Activated CD4-positive, alpha-beta memory T cell treated with anti-CD3 and anti-CD28 coated beads, Interleukin-2, amount 10 ng/mL, durations not matched to agents 7 days and 5 days (primary cell): ENCODE measurements around the gene GPSM3. TPM values are rescaled to one million over a fixed set of nuclear protein-coding genes. Genes with fewer than 3 reads are reported as not detected.

Experiments
- CTCF ChIA-PET: fragments of 350-600 bp; sonication (Branson Sonifier 250); formaldehyde crosslinking; loops from one replicate; lab custom pipeline; 2021; ENCODE audit warnings: antibody characterized with exemption, inconsistent platforms; lab: Charles Lee
- POLR2A ChIA-PET: fragments of 350-600 bp; sonication (Branson Sonifier 250); formaldehyde crosslinking; loops from one replicate; lab custom pipeline; 2021; ENCODE audit warnings: antibody characterized with exemption; lab: Charles Lee
- DNase-seq: peaks from one replicate; pipeline ENCODE4 v3.0.0-alpha.2; 2020
- H3K27ac Mint-ChIP-seq: one replicate; pipeline ENCODE4 v1.8.0; 2021; ENCODE audit warnings: mild to moderate bottlenecking, mixed read lengths
- H3K27me3 Mint-ChIP-seq: one replicate; pipeline ENCODE4 v1.8.0; 2021; ENCODE audit warnings: mixed read lengths
- H3K36me3 Mint-ChIP-seq: one replicate; pipeline ENCODE4 v1.8.0; 2021; ENCODE audit warnings: low read depth, mixed read lengths
- H3K4me1 Mint-ChIP-seq: one replicate; pipeline ENCODE4 v1.8.0; 2021; ENCODE audit warnings: mixed read lengths
- H3K4me3 Mint-ChIP-seq: one replicate; pipeline ENCODE4 v1.8.0; 2021; ENCODE audit warnings: mild to moderate bottlenecking, mixed read lengths
- H3K9me3 Mint-ChIP-seq: one replicate; pipeline ENCODE4 v1.8.0; 2021; ENCODE audit warnings: mixed read lengths
- total RNA-seq, 2 experiments: library from RNA; stranded (reverse); gene quantifications; one replicate each; pipeline ENCODE4 v1.2.3, GENCODE V29; 2021

GPSM3 gene, protein sequence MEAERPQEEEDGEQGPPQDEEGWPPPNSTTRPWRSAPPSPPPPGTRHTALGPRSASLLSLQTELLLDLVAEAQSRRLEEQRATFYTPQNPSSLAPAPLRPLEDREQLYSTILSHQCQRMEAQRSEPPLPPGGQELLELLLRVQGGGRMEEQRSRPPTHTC
- total RNA-seq, result 100 to 1,000 TPM; 287 to 289 TPM

GRCh38 chr6:32192608-32193039, at the start of gene GPSM3:
GPSM3 (minus strand) TSS chr6:32192643; CDS start chr6:32192513, 130 bp downstream.
- ChIA-PET POLR2A (interaction anchor here (0.7 to 10.5 kb wide), 10 partner anchors 13 to 781 kb away, joined by 3 to 155 read pairs (median 5); partner anchors contain the start of genes AGPAT1, ATF6B, DXO and FKBPL), CTCF (interaction anchor here (0.6 to 1.2 kb wide), 3 partner anchors 13 to 233 kb away, joined by 3 to 8 read pairs (median 4); partner anchors contain the start of genes NELFE and SKIC2)
- peak within 1 kb of the TSS; percentile 100 for H3K4me3 Mint-ChIP-seq
- H3K27ac Mint-ChIP-seq, result peak within 1 kb of the TSS; percentile 99
- H3K36me3 Mint-ChIP-seq, result peaks cover 42% of the 10 kb centered on the region
- DNase-seq, result peak; percentile 69
- no peaks in the 10 kb centered on the region for H3K27me3 Mint-ChIP-seq
- no peaks in the 10 kb centered on the region for H3K9me3 Mint-ChIP-seq
- peaks cover 52% of the 10 kb centered on the region for H3K4me1 Mint-ChIP-seq

GRCh38 chr6:32240686-32241085, 48.2 kb upstream of the GPSM3 start:
- Mint-ChIP-seq H3K27ac (no peak overlapping the region), H3K4me1 (peaks cover 28% of the 10 kb centered on the region), H3K4me3 (no peak overlapping the region), H3K9me3 (no peaks in the 10 kb centered on the region), H3K36me3 (no peaks in the 10 kb centered on the region), H3K27me3 (peaks cover 21% of the 10 kb centered on the region)
- POLR2A ChIA-PET, result no interaction called here
- no peak for DNase-seq
- CTCF ChIA-PET, result interaction anchor here (0.6 to 1.0 kb wide), 2 partner anchors 13 to 112 kb away, joined by 3 to 4 read pairs; partner anchors contain the start of gene ATF6B

GRCh38 chr6:32239462-32239861, 47.0 kb upstream of the GPSM3 start:
- ChIA-PET CTCF (interaction anchor here (0.6 to 0.7 kb wide), 2 partner anchors 8 to 681 kb away, joined by 3 read pairs; no protein-coding TSS in a partner anchor), POLR2A (no interaction called here)
- H3K27ac Mint-ChIP-seq, result no peak overlapping the region

GRCh38 chr6:32234934-32235333, 42.5 kb upstream of the GPSM3 start:
- DNase-seq, result no peak
- POLR2A ChIA-PET, result no interaction called here
- CTCF ChIA-PET, result interaction anchor here (1.4 kb wide), 1 partner anchor 10 kb away, joined by 3 read pairs; no protein-coding TSS in a partner anchor

More at GRCh38 chr6:32239462-32239861, 47.0 kb upstream of the GPSM3 start:
- H3K4me3 Mint-ChIP-seq, result no peak overlapping the region
- DNase-seq, result no peak
- H3K36me3 Mint-ChIP-seq, result no peaks in the 10 kb centered on the region
- peaks cover 26% of the 10 kb centered on the region for H3K4me1 Mint-ChIP-seq
- no peaks in the 10 kb centered on the region for H3K9me3 Mint-ChIP-seq
- peaks cover 17% of the 10 kb centered on the region for H3K27me3 Mint-ChIP-seq

GRCh38 chr6:32226434-32226833, 34.0 kb upstream of the GPSM3 start:
- Mint-ChIP-seq H3K9me3 (no peaks in the 10 kb centered on the region), H3K4me1 (no peaks in the 10 kb centered on the region), H3K36me3 (no peaks in the 10 kb centered on the region), H3K4me3 (no peak overlapping the region), H3K27ac (no peak overlapping the region), H3K27me3 (no peaks in the 10 kb centered on the region)
- ChIA-PET POLR2A (no interaction called here), CTCF (no interaction called here)
- DNase-seq, result no peak

More at GRCh38 chr6:32234934-32235333, 42.5 kb upstream of the GPSM3 start:
- H3K9me3 Mint-ChIP-seq, result no peaks in the 10 kb centered on the region
- no peaks in the 10 kb centered on the region for H3K36me3 Mint-ChIP-seq
- peaks cover 4% of the 10 kb centered on the region for H3K27me3 Mint-ChIP-seq
- H3K27ac Mint-ChIP-seq, result no peak overlapping the region
- H3K4me1 Mint-ChIP-seq, result peaks cover 3% of the 10 kb centered on the region
- H3K4me3 Mint-ChIP-seq, result no peak overlapping the region

- POLR2A ChIA-PET, result no interaction called here
- Mint-ChIP-seq H3K4me3 (no peak overlapping the region), H3K27ac (no peak overlapping the region), H3K27me3 (no peaks in the 10 kb centered on the region), H3K4me1 (no peaks in the 10 kb centered on the region), H3K9me3 (no peaks in the 10 kb centered on the region), H3K36me3 (no peaks in the 10 kb centered on the region)
- DNase-seq, result no peak
- CTCF ChIA-PET, result no interaction called here
These were observed 32.3 kb upstream of the GPSM3 start for GRCh38 chr6:32224696-32225095.

DNA sequence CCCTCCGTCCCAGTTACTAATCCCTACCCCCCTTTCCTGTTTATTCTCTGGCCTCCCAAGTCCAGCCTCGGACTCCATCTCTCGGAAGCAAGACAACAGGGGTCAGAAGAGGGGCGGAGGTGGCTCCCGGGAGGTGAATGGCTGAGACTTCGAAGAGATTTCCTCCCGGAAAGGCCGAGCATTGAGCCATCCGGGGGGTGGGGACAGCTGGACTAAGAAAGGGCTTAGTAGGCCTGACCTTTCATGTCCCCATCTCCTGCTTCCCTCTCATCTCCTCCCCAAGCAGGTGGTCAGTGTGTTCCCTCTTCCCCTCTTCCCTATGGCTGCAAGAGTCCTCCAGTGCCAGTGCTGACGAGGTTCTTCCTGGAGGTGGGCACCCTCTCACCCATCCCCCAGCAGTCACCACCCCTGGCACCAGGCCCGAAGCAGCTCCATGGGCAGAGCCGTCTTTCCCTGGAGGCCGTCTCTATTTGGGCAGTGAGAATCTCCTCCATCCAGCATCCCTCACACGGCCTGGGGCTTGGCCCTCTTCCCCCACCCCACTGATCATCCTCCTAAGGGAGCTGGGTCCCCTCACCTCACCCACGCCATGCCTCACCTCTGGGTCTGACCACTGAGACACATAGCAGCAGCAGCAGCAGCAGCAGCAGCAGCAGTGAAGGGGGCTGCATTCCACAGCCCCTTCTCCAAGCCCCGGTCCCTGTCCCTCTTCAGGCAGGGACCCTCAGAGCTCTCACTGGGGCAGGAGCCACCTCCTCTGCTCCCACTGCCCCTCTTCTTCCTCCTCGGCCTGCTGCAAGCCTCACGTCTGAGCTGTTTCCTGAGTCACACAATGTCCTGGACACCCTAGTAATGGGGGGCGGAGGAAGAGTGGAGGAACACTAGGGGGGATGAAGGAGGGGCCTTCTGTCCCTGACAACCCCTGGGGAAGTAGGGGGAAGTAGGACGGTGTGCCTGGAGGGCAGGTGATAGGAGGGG, 31.1 kb upstream of the GPSM3 start, which contains the start of gene NOTCH4:
Gene NOTCH4, minus strand, starts transcription at position 810 of the 978 bp plus-strand sequence. Its CDS starts 139 bp downstream, at position 671.
- DNase-seq, result no peak
- ChIA-PET CTCF (no interaction called here), POLR2A (no interaction called here)
- Mint-ChIP-seq H3K27ac (no peak within 1 kb of the TSS), H3K27me3 (no peaks in the 10 kb centered on the region), H3K4me1 (no peaks in the 10 kb centered on the region), H3K4me3 (no peak within 1 kb of the TSS), H3K9me3 (no peaks in the 10 kb centered on the region), H3K36me3 (no peaks in the 10 kb centered on the region)

DNA sequence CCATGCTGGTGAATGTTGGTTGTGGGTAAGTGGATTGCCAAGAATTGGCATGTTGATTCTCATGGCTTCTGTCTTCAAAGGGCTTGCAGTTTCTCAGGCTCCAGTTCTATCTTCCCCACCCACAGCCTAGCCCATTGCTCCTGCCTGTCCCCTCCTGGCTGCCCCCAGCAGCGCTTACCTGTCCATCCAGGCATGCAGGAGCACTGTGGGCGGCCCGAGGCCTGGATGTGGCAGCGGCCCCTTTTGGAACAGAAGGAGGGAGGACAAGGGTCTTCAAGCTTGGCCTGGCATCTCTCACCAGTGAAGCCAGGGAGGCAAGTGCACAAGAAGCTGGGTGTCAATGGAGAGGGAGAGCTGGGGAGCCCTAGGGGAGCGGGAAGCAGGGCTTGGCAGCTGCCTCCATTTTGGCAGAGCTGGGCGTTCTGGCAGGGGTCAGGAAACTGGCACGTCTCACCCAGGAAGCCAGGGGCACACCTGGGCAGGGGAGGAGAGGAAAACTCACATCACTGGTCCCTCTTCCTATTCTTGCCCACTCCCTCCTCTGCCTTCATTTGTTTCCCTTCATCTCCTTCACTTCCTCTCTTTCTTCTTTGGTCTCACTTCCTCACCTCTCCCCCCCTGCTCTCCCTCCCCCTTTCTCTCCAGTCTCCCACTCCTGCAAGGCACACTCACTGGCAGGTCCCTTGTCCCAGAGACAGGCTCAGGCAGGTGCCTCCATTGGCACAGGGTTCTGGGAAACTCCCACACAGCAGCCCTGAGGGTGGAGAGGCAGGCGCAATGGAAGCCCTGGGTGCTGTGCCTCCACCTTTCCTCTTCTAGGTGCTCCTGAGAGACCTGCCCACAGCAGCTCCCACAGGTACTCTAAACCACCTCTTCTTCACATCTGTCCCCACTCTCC, 30.1 kb upstream of the GPSM3 start:
- no peak overlapping the region for H3K27ac Mint-ChIP-seq
- peaks cover 2% of the 10 kb centered on the region for H3K27me3 Mint-ChIP-seq
- ChIA-PET POLR2A (no interaction called here), CTCF (interaction anchor here (0.6 kb wide), 1 partner anchor 83 kb away, joined by 3 read pairs; no protein-coding TSS in a partner anchor)
- DNase-seq, result no peak
- no peaks in the 10 kb centered on the region for H3K9me3 Mint-ChIP-seq
- no peaks in the 10 kb centered on the region for H3K4me1 Mint-ChIP-seq
- no peaks in the 10 kb centered on the region for H3K36me3 Mint-ChIP-seq
- H3K4me3 Mint-ChIP-seq, result no peak overlapping the region

DNA sequence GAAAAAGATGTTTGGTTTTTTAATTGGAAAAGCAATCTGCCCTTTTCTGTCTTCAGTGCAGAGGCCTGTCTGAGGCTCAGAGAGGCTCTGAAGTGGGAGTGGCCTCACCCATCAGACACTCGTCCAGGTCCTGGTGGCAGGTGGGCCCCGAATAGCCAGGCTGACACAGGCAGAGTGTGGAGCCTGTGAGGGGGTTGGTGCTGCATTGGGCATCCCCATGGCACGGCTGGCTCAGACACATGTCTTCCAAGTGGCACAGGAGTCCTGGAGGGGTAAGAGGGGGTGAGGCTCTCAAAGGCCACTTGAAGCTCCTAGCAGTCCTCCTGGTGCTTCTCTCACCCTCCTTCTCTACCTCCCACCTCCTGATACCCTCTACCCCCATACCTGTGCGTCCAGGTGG, 27.6 kb upstream of the GPSM3 start:
- CTCF ChIA-PET, result no interaction called here

DNA sequence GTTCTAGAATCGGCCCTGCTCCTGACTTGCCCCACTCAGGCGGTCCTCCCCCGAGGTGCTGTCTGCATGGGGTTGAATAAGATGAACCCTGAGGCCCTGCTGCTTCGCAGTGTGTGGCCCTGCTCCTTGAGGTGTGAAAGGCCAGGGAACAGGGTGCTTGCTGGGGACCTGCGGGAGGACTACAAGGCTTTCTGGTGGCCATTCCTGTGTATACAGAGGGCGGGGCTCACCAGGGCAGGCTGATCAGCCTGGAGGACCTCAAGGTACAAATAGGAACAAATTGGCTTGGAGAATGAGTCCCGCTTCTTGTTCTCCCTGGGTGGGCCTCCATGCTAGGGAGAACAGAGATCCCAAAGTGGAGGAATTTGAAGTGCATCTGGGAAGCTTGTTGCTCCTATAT, 25.7 kb upstream of the GPSM3 start:
- no peak for DNase-seq
- Mint-ChIP-seq H3K4me3 (no peak overlapping the region), H3K9me3 (no peaks in the 10 kb centered on the region), H3K27me3 (peaks cover 4% of the 10 kb centered on the region), H3K4me1 (no peaks in the 10 kb centered on the region), H3K27ac (no peak overlapping the region), H3K36me3 (no peaks in the 10 kb centered on the region)
- CTCF ChIA-PET, result no interaction called here
- POLR2A ChIA-PET, result no interaction called here

More for the DNA sequence above, 27.6 kb upstream of the GPSM3 start:
- DNase-seq, result no peak
- H3K27me3 Mint-ChIP-seq, result peaks cover 4% of the 10 kb centered on the region
- no peaks in the 10 kb centered on the region for H3K4me1 Mint-ChIP-seq
- H3K9me3 Mint-ChIP-seq, result no peaks in the 10 kb centered on the region
- POLR2A ChIA-PET, result no interaction called here
- no peaks in the 10 kb centered on the region for H3K36me3 Mint-ChIP-seq
- no peak overlapping the region for H3K4me3 Mint-ChIP-seq
- H3K27ac Mint-ChIP-seq, result no peak overlapping the region

DNA sequence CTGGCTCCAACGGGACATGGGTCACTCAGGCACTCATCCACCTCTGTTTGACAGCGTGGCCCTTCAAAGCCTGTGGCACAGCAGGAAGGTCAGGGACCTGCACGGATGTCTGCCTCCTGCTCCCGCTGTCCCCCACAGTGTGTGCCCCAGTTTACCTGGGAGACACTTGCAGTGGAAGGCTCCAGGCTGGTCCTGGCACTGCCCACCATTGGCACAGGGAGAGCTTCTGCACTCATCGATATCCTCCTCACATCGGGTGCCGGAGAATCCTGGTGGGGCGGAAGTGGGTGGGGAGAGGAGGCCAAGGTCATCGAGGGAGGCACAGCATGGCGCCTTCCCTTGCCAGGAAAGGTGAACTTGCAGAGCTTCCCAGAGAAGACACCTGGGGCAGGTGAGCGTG, 24.6 kb upstream of the GPSM3 start:
- H3K4me3 Mint-ChIP-seq, result no peak overlapping the region
- no peaks in the 10 kb centered on the region for H3K36me3 Mint-ChIP-seq
- H3K9me3 Mint-ChIP-seq, result no peaks in the 10 kb centered on the region

GRCh38 chr6:32216285-32216684, 23.8 kb upstream of the GPSM3 start:
- ChIA-PET CTCF (no interaction called here), POLR2A (no interaction called here)
- no peak overlapping the region for H3K4me3 Mint-ChIP-seq
- H3K27me3 Mint-ChIP-seq, result peaks cover 4% of the 10 kb centered on the region
- DNase-seq, result no peak
- no peaks in the 10 kb centered on the region for H3K9me3 Mint-ChIP-seq
- H3K27ac Mint-ChIP-seq, result no peak overlapping the region
- no peaks in the 10 kb centered on the region for H3K4me1 Mint-ChIP-seq
- no peaks in the 10 kb centered on the region for H3K36me3 Mint-ChIP-seq

More for the DNA sequence above, 24.6 kb upstream of the GPSM3 start:
- H3K4me1 Mint-ChIP-seq, result no peaks in the 10 kb centered on the region
- DNase-seq, result no peak
- CTCF ChIA-PET, result no interaction called here
- POLR2A ChIA-PET, result no interaction called here
- peaks cover 4% of the 10 kb centered on the region for H3K27me3 Mint-ChIP-seq
- no peak overlapping the region for H3K27ac Mint-ChIP-seq
